ENCODE results near the gene SERPINA4.

SERPINA4 gene

GRCh38 chr14:94524093-94524492 lies 37.1 kb upstream of the SERPINA4 start:
- Histone ChIP-seq H3K4me2 (ENCODE audit: low read depth, low read length, poor library complexity, severe bottlenecking) (no peak overlapping the region), H3K79me2 (ENCODE audit: insufficient read depth, low read length) (no peaks in the 10 kb centered on the region), H3K36me3 (ENCODE audit: insufficient read depth, low read length) (no peaks in the 10 kb centered on the region), H4K20me1 (ENCODE audit: insufficient read depth, low read length, poor library complexity, severe bottlenecking) (no peaks in the 10 kb centered on the region), H2AFZ (ENCODE audit: low read length) (no peak overlapping the region), H3K4me1 (ENCODE audit: insufficient read depth, low read length, poor library complexity, severe bottlenecking) (no peaks in the 10 kb centered on the region), H3K9ac (ENCODE audit: low read depth, low read length, poor library complexity, severe bottlenecking) (no peak overlapping the region), H3K27me3 (ENCODE audit: insufficient read depth, low read length, poor library complexity, severe bottlenecking) (no peaks in the 10 kb centered on the region), H3K9me3 (ENCODE audit: insufficient read depth, low read depth, low read length) (no peaks in the 10 kb centered on the region), H3F3A (ENCODE audit: low read depth) (no peaks in the 10 kb centered on the region), H3K9me2 (replicated peaks; ENCODE audit: low read depth, low read length) (no peaks in the 10 kb centered on the region), H3K4me3 (ENCODE audit: low read length, poor library complexity, severe bottlenecking) (no peak overlapping the region)
- TF ChIP-seq CTCF (conservative IDR thresholded peaks at IDR 0.05; ENCODE audit: low read length) (no peak), EZH2phosphoT487 (IDR thresholded peaks at IDR 0.05; ENCODE audit: borderline replicate concordance) (no peak)

- no peak overlapping the region for H3K9ac ChIP-seq (ENCODE audit: low read depth, low read length, poor library complexity, severe bottlenecking)
- H3K36me3 ChIP-seq (ENCODE audit: insufficient read depth, low read length): no peaks in the 10 kb centered on the region
- no peaks in the 10 kb centered on the region for H3F3A ChIP-seq (ENCODE audit: low read depth)
- TF ChIP-seq EZH2phosphoT487 (IDR thresholded peaks at IDR 0.05; ENCODE audit: borderline replicate concordance) (no peak), CTCF (conservative IDR thresholded peaks at IDR 0.05; ENCODE audit: low read length) (no peak)
- H2AFZ ChIP-seq (ENCODE audit: low read length): no peak overlapping the region
- no peaks in the 10 kb centered on the region for H4K20me1 ChIP-seq (ENCODE audit: insufficient read depth, low read length, poor library complexity, severe bottlenecking)
- H3K79me2 ChIP-seq (ENCODE audit: insufficient read depth, low read length): no peaks in the 10 kb centered on the region
- H3K27me3 ChIP-seq (ENCODE audit: insufficient read depth, low read length, poor library complexity, severe bottlenecking): no peaks in the 10 kb centered on the region
- no peaks in the 10 kb centered on the region for H3K9me2 ChIP-seq (replicated peaks; ENCODE audit: low read depth, low read length)
- no peak overlapping the region for H3K4me3 ChIP-seq (ENCODE audit: low read length, poor library complexity, severe bottlenecking)
- H3K9me3 ChIP-seq (ENCODE audit: insufficient read depth, low read depth, low read length): no peaks in the 10 kb centered on the region
- no peak overlapping the region for H3K4me2 ChIP-seq (ENCODE audit: low read depth, low read length, poor library complexity, severe bottlenecking)
- H3K4me1 ChIP-seq (ENCODE audit: insufficient read depth, low read length, poor library complexity, severe bottlenecking): no peaks in the 10 kb centered on the region
These were observed 30.1 kb upstream of the SERPINA4 start for GRCh38 chr14:94531187-94531586.

GRCh38 chr14:94532447-94532846 lies 28.8 kb upstream of the SERPINA4 start:
- Histone ChIP-seq H3K36me3 (ENCODE audit: insufficient read depth, low read length) (no peaks in the 10 kb centered on the region), H3K9me2 (replicated peaks; ENCODE audit: low read depth, low read length) (no peaks in the 10 kb centered on the region), H3K79me2 (ENCODE audit: insufficient read depth, low read length) (no peaks in the 10 kb centered on the region), H3F3A (ENCODE audit: low read depth) (no peaks in the 10 kb centered on the region), H3K27me3 (ENCODE audit: insufficient read depth, low read length, poor library complexity, severe bottlenecking) (no peaks in the 10 kb centered on the region), H3K4me2 (ENCODE audit: low read depth, low read length, poor library complexity, severe bottlenecking) (no peak overlapping the region), H3K4me1 (ENCODE audit: insufficient read depth, low read length, poor library complexity, severe bottlenecking) (no peaks in the 10 kb centered on the region), H3K9me3 (ENCODE audit: insufficient read depth, low read depth, low read length) (no peaks in the 10 kb centered on the region), H3K9ac (ENCODE audit: low read depth, low read length, poor library complexity, severe bottlenecking) (no peak overlapping the region), H2AFZ (ENCODE audit: low read length) (no peak overlapping the region), H3K4me3 (ENCODE audit: low read length, poor library complexity, severe bottlenecking) (no peak overlapping the region), H4K20me1 (ENCODE audit: insufficient read depth, low read length, poor library complexity, severe bottlenecking) (no peaks in the 10 kb centered on the region)
- TF ChIP-seq EZH2phosphoT487 (IDR thresholded peaks at IDR 0.05; ENCODE audit: borderline replicate concordance) (no peak), CTCF (conservative IDR thresholded peaks at IDR 0.05; ENCODE audit: low read length) (no peak)

All from Loucy (cell line).